Astrocyte (in vitro differentiated cells and primary cell): ENCODE data around the gene ZNF497. TPM values are rescaled to one million over a fixed set of nuclear protein-coding genes. Genes with fewer than 3 reads are reported as not detected.
A peak's percentile ranks its signal among the peaks of the same experiment; 100 is the strongest.

Experiments used
- DNase-seq: peaks from one replicate; pipeline ENCODE4 v3.0.0-alpha.2; 2010; ENCODE audit warnings: low read depth
- FAIRE-seq: peaks from 2 replicates; lab custom pipeline; 2011; peaks lifted over from hg19 to GRCh38; lab: Jason Lieb, UNC
- H2AFZ ChIP-seq: 2 replicates; pipeline ENCODE4 v1.6.0; 2012; ENCODE audit warnings: low read depth, low read length, inconsistent platforms
- H3K27ac ChIP-seq: 2 replicates; pipeline ENCODE4 v1.5.1; 2011; ENCODE audit warnings: low read depth, low read length, inconsistent platforms
- H3K27me3 ChIP-seq: 2 replicates; pipeline ENCODE4 v1.6.0; 2011; ENCODE audit warnings: low read length, inconsistent platforms; ENCODE audit not compliant: insufficient read depth
- H3K36me3 ChIP-seq: 2 replicates; pipeline ENCODE4 v1.5.1; 2011; ENCODE audit warnings: low read length, inconsistent platforms; ENCODE audit not compliant: insufficient read depth
- H3K4me1 ChIP-seq: 2 replicates; pipeline ENCODE4 v1.5.1; 2011; ENCODE audit warnings: low read length, inconsistent platforms; ENCODE audit not compliant: insufficient read depth
- H3K4me2 ChIP-seq: 2 replicates; pipeline ENCODE4 v1.6.0; 2012; ENCODE audit warnings: low read length, inconsistent platforms
- H3K4me3 ChIP-seq: 2 replicates; pipeline ENCODE4 v1.5.1; 2011; ENCODE audit warnings: low read depth, mild to moderate bottlenecking, low read length, inconsistent platforms; ENCODE audit not compliant: insufficient read depth
- H3K79me2 ChIP-seq: 2 replicates; pipeline ENCODE4 v1.6.0; 2012; ENCODE audit warnings: mild to moderate bottlenecking, low read length, inconsistent platforms; ENCODE audit not compliant: insufficient read depth
- H3K9ac ChIP-seq: 2 replicates; pipeline ENCODE4 v1.6.0; 2012; ENCODE audit warnings: mild to moderate bottlenecking, low read length, inconsistent platforms
- H3K9me3 ChIP-seq: 2 replicates; pipeline ENCODE4 v1.5.1; 2012; ENCODE audit warnings: low read depth, mild to moderate bottlenecking, low read length, inconsistent platforms; ENCODE audit not compliant: insufficient read depth
- H4K20me1 ChIP-seq: 2 replicates; pipeline ENCODE4 v1.6.0; 2012; ENCODE audit warnings: low read length, inconsistent platforms; ENCODE audit not compliant: insufficient read depth
- H3K27ac Mint-ChIP-seq: one replicate; pipeline ENCODE4 v1.8.0; 2021; ENCODE audit warnings: mild to moderate bottlenecking, mixed read lengths; ENCODE audit not compliant: unreplicated experiment
- H3K27me3 Mint-ChIP-seq: one replicate; pipeline ENCODE4 v1.8.0; 2021; ENCODE audit warnings: low read depth, mixed read lengths; ENCODE audit not compliant: unreplicated experiment
- H3K36me3 Mint-ChIP-seq: one replicate; pipeline ENCODE4 v1.8.0; 2021; ENCODE audit warnings: low read depth, mixed read lengths; ENCODE audit not compliant: unreplicated experiment
- H3K4me1 Mint-ChIP-seq: one replicate; pipeline ENCODE4 v1.8.0; 2021; ENCODE audit warnings: low read depth, mixed read lengths; ENCODE audit not compliant: unreplicated experiment
- H3K4me3 Mint-ChIP-seq: one replicate; pipeline ENCODE4 v1.8.0; 2021; ENCODE audit warnings: mild to moderate bottlenecking, moderate library complexity, mixed read lengths; ENCODE audit not compliant: unreplicated experiment
- H3K9me3 Mint-ChIP-seq: one replicate; pipeline ENCODE4 v1.8.0; 2021; ENCODE audit warnings: mild to moderate bottlenecking, mixed read lengths; ENCODE audit not compliant: unreplicated experiment
- EZH2 ChIP-seq: IDR thresholded peaks from 2 replicates; pipeline ENCODE4 v1.6.1; 2012; ENCODE audit warnings: mild to moderate bottlenecking, low read length, inconsistent platforms; ENCODE audit not compliant: insufficient read depth
- total RNA-seq: library from RNA; stranded (reverse); gene quantifications from 2 replicates; pipeline ENCODE4 v1.2.1, GENCODE V29; 2021
- TF ChIP-seq, protein P1 (sequence below): IDR thresholded peaks from 2 replicates; pipeline ENCODE4 v1.5.1; 2011; ENCODE audit warnings: low read depth, mild to moderate bottlenecking, inconsistent platforms, low read length, moderate library complexity; ENCODE audit not compliant: insufficient read depth

The ZNF497 gene
- total RNA-seq, 1 donor from 2014 or later: 0.43 TPM

DNA sequence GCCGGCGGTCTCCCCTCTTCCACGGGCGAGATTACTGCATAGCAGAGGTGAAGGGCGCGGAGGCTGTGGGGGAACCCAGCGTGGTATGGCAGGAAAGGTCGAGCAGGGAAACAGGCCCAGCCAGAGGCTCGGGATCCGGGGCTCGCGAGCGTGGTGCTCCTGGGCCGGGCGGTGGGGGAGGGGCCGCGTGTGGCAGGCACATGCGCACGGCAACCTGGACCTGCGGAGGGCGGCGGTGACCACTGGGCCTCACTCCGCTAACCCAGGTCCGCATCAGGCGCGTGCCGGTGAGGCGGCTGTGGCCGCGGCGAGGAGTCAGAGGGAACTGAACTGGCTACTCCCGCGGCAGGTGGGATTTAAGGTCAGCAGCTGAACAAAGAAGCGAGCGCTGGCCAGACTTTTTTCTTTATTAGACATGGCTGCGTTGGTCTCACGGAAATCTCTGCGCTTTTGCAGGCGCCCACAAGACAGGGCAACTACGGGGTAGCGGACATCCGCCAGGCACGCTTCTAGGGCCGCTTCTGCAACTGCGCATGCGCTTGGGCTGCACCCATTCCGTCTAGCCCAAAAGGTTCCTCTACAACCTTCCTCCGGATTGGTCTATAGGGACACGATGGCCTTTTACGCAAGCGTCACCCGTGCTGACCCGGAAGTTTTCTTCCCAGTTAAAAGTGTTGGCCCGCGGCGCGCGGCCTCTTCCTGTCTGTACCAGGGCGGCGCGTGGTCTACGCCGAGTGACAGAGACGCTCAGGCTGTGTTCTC, 24.2 kb upstream of the ZNF497 start, which contains the start of gene RPS5:
Gene RPS5 (plus strand): TSS at position 694 of the 762 bp plus-strand sequence. CDS start 869 bp downstream, outside the sequence.
- Mint-ChIP-seq H3K4me3 (peak within 1 kb of the TSS; percentile 99), H3K9me3 (no peaks in the 10 kb centered on the region), H3K27ac (peak within 1 kb of the TSS; percentile 100), H3K36me3 (peaks cover 11% of the 10 kb centered on the region), H3K4me1 (peaks cover 24% of the 10 kb centered on the region), H3K27me3 (no peaks in the 10 kb centered on the region)
- peaks cover 16% of the 10 kb centered on the region for H3K36me3 ChIP-seq
- peak within 1 kb of the TSS; percentile 94 for H3K27ac ChIP-seq
- H2AFZ ChIP-seq: peak within 1 kb of the TSS; percentile 82
- peaks cover 63% of the 10 kb centered on the region for H3K79me2 ChIP-seq
- no peaks in the 10 kb centered on the region for H3K9me3 ChIP-seq
- DNase-seq: peak; percentile 96
- TF ChIP-seq EZH2: no peak
- TF ChIP-seq, protein P1, sequence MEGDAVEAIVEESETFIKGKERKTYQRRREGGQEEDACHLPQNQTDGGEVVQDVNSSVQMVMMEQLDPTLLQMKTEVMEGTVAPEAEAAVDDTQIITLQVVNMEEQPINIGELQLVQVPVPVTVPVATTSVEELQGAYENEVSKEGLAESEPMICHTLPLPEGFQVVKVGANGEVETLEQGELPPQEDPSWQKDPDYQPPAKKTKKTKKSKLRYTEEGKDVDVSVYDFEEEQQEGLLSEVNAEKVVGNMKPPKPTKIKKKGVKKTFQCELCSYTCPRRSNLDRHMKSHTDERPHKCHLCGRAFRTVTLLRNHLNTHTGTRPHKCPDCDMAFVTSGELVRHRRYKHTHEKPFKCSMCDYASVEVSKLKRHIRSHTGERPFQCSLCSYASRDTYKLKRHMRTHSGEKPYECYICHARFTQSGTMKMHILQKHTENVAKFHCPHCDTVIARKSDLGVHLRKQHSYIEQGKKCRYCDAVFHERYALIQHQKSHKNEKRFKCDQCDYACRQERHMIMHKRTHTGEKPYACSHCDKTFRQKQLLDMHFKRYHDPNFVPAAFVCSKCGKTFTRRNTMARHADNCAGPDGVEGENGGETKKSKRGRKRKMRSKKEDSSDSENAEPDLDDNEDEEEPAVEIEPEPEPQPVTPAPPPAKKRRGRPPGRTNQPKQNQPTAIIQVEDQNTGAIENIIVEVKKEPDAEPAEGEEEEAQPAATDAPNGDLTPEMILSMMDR: no peak
- peaks cover 42% of the 10 kb centered on the region for H4K20me1 ChIP-seq
- H3K9ac ChIP-seq: peak within 1 kb of the TSS; percentile 90
- H3K4me2 ChIP-seq: peak within 1 kb of the TSS; percentile 95
- H3K4me3 ChIP-seq: peak within 1 kb of the TSS; percentile 93
- peaks cover 23% of the 10 kb centered on the region for H3K4me1 ChIP-seq
- H3K27me3 ChIP-seq: no peaks in the 10 kb centered on the region
- FAIRE-seq: peak; percentile 68

DNA sequence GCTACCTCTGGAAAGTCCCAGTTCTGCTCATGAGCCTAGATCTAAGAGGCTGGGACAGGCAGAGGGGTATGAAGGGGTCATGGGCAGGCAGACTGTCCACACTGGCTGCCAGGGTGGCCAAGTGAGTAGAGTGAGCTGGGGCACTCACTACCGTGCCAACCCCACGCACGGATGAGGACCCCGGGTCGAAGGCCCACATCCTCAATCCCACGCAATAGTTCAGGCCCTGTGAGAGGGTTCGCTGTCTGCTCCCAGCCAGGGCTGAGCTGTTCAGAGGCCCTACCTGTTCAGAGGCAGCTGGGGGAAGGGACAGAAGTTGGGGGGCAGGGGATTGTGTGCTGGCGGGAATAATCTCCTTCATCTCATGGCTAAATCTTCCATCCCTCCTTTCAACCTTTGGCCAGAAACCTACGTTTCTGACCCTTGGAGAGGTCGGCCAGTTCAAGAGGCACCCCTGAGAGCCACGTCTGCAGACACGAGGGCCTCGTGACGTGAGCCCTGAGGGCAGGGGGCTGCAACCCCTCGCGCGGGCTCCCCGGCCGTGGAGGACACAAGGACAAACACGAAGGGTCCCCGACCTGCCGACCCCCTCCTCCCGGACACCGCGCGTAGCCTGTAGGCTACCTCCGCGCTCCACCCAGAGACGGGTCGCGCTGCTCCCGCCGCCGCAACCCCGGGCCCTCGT, 23.5 kb upstream of the ZNF497 start:
- peaks cover 10% of the 10 kb centered on the region for H3K36me3 Mint-ChIP-seq
- H3K4me1 ChIP-seq: peaks cover 24% of the 10 kb centered on the region
- peak overlapping the region; percentile 82 for H2AFZ ChIP-seq
- H3K27ac ChIP-seq: peak overlapping the region; percentile 94
- FAIRE-seq (no peak), DNase-seq (no peak)
- H3K27me3 Mint-ChIP-seq: no peaks in the 10 kb centered on the region
- H3K79me2 ChIP-seq: peaks cover 63% of the 10 kb centered on the region
- peak overlapping the region; percentile 90 for H3K9ac ChIP-seq
- H3K4me3 ChIP-seq: peak overlapping the region; percentile 93
- H3K4me3 Mint-ChIP-seq: peak overlapping the region; percentile 99
- H3K4me1 Mint-ChIP-seq: peaks cover 24% of the 10 kb centered on the region
- H3K9me3 ChIP-seq: no peaks in the 10 kb centered on the region
- H4K20me1 ChIP-seq: peaks cover 34% of the 10 kb centered on the region
- TF ChIP-seq EZH2: no peak
- TF ChIP-seq, protein P1: no peak
- peak overlapping the region; percentile 100 for H3K27ac Mint-ChIP-seq
- no peaks in the 10 kb centered on the region for H3K27me3 ChIP-seq
- peak overlapping the region; percentile 95 for H3K4me2 ChIP-seq
- peaks cover 16% of the 10 kb centered on the region for H3K36me3 ChIP-seq
- H3K9me3 Mint-ChIP-seq: no peaks in the 10 kb centered on the region
